Vagina (tissue), 2 donors: Measurements from ENCODE around the gene NKX3-2. TPM values are rescaled to one million over a fixed set of nuclear protein-coding genes. Genes with fewer than 3 reads are reported as not detected.

Experiments
- DNase-seq, 2 donors: peaks; one replicate each; pipeline ENCODE4 v3.0.0-alpha.2; 2017; ENCODE audit errors: extremely low spot score in 2 of 2
- H3K27ac ChIP-seq: fragments of 200-600 bp; sonication (generic); one replicate; pipeline ENCODE4 v1.5.1; 2019
- H3K27me3 ChIP-seq: fragments of 200-600 bp; sonication (generic); one replicate; pipeline ENCODE4 v1.5.1; 2019
- H3K36me3 ChIP-seq, 2 donors: fragments of 200-600 bp; sonication (generic); one replicate each; pipeline ENCODE4 v1.5.1; 2017 to 2019
- H3K4me1 ChIP-seq: fragments of 200-600 bp; sonication (generic); one replicate; pipeline ENCODE4 v1.5.1; 2019
- H3K4me3 ChIP-seq, 2 donors: fragments of 200-600 bp; sonication (generic); 1 replicate in 1 of 2; 2 replicates in 1 of 2; pipeline ENCODE4 v1.5.1; 2016 to 2019
- H3K9me3 ChIP-seq: fragments of 200-600 bp; sonication (generic); one replicate; pipeline ENCODE4 v1.5.1; 2019
- POLR2A ChIP-seq, 2 donors: fragments of 450-650 bp; IDR thresholded peaks; one replicate each; pipeline ENCODE4 v1.6.1; 2017; ENCODE audit warnings: antibody characterized with exemption in 2 of 2, mild to moderate bottlenecking in 2 of 2, moderate library complexity in 2 of 2
- POLR2AphosphoS5 ChIP-seq, 2 donors: sonication (generic); formaldehyde crosslinking; IDR thresholded peaks; one replicate each; pipeline ENCODE4 v1.9.0; 2017; ENCODE audit warnings: antibody characterized with exemption in 2 of 2, mild to moderate bottlenecking in 2 of 2, low read depth in 1 of 2; ENCODE audit not compliant: insufficient read depth in 1 of 2
- intact Hi-C: fragments of 100-400 bp; cut with DNase I; formaldehyde crosslinking; loops from one replicate; pipeline ENCODE4 v1.15.1; 2023
- total RNA-seq: library from RNA; depleted of rRNA; stranded (reverse); fragments of >200 nt; gene quantifications from one replicate; pipeline ENCODE4 v1.2.3, GENCODE V29; 2016
- TF ChIP-seq, protein P1 (sequence below), 3 experiments: fragments of 450-650 bp in 2 of 3; fragments of 200-600 bp in 1 of 3; sonication (generic) in 1 of 3; IDR thresholded peaks; one replicate each; pipeline ENCODE4 v1.5.1; 2017 to 2019; ENCODE audit warnings: antibody characterized with exemption in 3 of 3, mild to moderate bottlenecking in 2 of 3, moderate library complexity in 2 of 3

The NKX3-2 gene
- total RNA-seq, 1 donor from 2014 or later = 2.9 TPM

DNA sequence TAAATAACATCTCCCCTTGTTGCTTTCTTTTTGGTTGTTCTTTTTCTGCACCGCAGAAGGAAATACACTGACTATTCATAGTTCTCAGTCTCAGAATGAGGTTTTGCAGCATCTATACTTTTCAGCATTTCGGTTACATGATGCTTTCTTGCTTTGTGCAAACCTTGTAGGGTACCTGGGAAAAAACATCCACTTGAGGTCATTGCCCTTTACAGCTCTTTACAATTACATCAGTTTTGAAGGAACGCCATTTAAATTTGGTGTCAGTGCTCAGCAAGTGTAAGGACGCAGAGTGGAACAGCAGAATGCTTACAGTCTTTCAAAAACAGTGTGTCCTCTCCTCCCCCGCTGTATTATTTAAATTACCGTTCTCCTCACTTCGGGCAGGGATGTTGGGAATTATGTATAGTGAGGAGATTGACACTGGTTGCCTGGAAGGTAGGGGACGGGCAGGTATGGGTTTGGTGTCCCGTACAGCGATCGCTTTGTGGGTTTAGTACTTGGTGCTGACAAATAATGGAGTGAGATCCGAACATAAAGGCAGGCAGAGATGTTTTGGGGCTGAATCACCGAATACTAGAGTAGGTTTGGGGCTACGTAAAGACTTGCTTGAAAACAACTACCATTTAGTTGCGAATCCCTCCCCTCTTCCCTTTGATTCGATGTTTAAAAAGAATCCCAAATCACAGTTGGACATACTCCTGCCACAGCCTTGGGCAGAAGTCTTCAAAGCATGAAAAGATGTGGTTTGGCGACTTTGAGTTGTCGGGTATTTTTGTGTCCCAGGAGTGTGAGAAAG is 2.0 kb upstream of the NKX3-2 start:
- Histone ChIP-seq H3K36me3 (no peaks in the 10 kb centered on the region), H3K9me3 (no peaks in the 10 kb centered on the region), H3K4me3 (peak overlapping the region in 1 of 2 donors; percentile 29), H3K27me3 (peaks cover 42% of the 10 kb centered on the region), H3K27ac (no peak overlapping the region), H3K4me1 (peaks cover 50% of the 10 kb centered on the region)
- DNase-seq = no peak
- TF ChIP-seq POLR2A (IDR thresholded peaks at IDR 0.05) (no peak), POLR2AphosphoS5 (IDR thresholded peaks at IDR 0.05; ENCODE audit: insufficient read depth in 1 of 2, low read depth in 1 of 2) (no peak)
- intact Hi-C loops = loop anchor here (5.0 kb wide), 1 partner anchor 694 kb away; no protein-coding TSS in a partner anchor

DNA sequence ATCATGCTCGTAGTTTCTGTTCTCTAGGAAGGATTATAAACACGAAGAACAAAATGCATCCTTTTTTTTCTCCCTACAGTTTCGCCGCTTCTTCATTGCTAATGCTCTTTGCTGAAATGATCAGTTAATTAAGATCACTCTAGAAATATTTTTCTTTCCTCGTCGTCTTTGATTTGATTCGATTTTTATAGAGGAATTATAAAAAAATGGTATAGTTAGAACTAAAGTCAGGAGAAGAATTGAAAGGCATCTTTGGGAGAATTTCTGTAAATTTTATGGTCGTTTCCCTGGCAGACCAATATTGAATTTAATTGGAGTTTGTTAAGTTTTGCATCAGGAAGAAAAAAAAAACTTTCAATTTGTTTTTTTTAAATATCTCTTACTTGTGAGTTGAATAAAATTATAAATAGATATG is 1.1 kb upstream of the NKX3-2 start:
- DNase-seq = no peak
- Histone ChIP-seq H3K27me3 (peaks cover 42% of the 10 kb centered on the region), H3K4me1 (peaks cover 50% of the 10 kb centered on the region), H3K9me3 (no peaks in the 10 kb centered on the region), H3K27ac (no peak overlapping the region), H3K36me3 (no peaks in the 10 kb centered on the region), H3K4me3 (peak overlapping the region; percentile 61 to 63)
- TF ChIP-seq POLR2A (IDR thresholded peaks at IDR 0.05) = no peak
- TF ChIP-seq, protein P1, sequence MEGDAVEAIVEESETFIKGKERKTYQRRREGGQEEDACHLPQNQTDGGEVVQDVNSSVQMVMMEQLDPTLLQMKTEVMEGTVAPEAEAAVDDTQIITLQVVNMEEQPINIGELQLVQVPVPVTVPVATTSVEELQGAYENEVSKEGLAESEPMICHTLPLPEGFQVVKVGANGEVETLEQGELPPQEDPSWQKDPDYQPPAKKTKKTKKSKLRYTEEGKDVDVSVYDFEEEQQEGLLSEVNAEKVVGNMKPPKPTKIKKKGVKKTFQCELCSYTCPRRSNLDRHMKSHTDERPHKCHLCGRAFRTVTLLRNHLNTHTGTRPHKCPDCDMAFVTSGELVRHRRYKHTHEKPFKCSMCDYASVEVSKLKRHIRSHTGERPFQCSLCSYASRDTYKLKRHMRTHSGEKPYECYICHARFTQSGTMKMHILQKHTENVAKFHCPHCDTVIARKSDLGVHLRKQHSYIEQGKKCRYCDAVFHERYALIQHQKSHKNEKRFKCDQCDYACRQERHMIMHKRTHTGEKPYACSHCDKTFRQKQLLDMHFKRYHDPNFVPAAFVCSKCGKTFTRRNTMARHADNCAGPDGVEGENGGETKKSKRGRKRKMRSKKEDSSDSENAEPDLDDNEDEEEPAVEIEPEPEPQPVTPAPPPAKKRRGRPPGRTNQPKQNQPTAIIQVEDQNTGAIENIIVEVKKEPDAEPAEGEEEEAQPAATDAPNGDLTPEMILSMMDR (IDR thresholded peaks at IDR 0.05) = no peak
- no peak for TF ChIP-seq POLR2AphosphoS5 (IDR thresholded peaks at IDR 0.05; ENCODE audit: insufficient read depth in 1 of 2, low read depth in 1 of 2)
- intact Hi-C loops = loop anchor here (2.0 to 5.0 kb wide), 2 partner anchors 61 to 693 kb away; partner anchors contain the start of gene RAB28

DNA sequence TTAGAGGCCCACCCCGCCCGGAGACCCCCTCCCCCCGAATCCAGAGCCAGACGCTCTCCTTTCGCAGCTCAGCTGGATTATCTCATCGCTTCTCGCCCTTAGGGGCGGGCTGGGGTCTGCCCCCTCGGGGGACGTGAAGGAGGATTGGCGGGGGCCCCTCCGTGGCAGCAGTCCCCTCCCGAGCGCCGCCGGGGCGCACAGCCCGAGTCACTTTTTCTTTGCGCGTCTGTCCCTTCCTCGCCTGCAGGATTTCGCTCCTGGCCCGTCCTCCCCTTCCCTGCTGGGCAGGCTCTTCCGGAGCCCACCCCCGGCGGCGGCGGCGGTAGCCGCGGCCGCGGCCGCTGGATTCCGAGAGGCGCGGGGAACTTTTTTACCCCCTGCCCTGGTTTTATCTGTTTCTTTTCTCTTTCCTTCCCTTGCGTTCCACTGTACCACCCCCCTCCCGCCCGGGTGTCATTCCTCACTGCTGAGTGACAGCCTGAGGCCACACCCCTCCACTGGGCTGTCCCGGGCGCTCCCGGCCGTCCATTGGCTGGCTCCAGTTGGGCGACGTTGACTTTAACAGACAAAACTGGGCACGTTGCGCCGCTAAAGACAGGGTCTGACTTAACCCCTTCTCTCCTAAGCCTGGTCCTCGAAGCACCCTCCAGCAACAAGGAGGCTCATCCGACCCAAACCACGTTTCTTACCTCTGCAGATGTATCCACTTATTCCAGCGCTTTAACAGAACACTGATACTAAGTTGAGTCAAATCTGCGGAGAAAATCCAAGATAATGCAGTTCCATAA is 492 bp upstream of the NKX3-2 start:
- TF ChIP-seq POLR2A (IDR thresholded peaks at IDR 0.05) (no peak), POLR2AphosphoS5 (IDR thresholded peaks at IDR 0.05; ENCODE audit: insufficient read depth in 1 of 2, low read depth in 1 of 2) (peak in 1 of 2 donors; percentile 60)
- TF ChIP-seq, protein P1 (IDR thresholded peaks at IDR 0.05) = no peak
- Histone ChIP-seq H3K27me3 (peaks cover 46% of the 10 kb centered on the region), H3K4me1 (peaks cover 53% of the 10 kb centered on the region)

DNA sequence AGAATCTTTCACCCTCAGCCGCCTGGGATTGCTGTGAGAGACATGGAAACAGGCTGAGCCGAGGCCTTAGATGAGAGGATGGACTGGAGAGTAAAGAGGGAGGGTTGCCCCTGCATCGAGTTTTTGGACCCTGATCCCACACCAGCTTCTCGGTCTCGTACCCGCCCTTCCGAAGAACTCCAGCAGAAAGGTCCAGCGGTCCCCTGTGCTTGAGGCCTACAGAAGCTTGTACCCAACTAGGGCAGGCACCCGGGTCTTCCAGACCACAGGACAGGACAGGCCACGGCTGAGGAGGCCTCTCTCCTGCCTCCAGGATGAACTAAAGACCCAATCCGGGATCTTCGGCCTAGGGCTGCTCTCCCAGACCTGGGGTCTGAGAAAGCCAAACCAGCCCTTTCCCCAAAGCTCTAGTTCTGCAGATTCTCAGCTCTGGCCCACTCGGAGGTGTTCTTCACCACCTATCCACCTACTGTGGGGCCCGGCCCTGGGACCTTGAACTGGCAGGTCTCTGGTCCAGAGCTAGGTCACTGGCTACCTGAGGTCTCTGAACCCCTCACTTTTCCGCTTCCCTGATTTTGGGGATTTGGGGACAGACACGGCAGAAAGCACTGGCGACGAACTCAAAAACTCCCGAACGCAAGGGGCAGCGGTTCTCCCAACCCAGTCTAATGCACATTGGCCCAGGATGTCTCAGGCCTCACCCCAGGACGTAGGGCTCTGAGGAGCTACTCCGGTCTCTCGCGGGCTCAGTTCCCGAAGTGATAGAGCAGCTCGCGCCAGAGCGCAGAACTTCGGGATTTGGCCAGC is 1.1 kb downstream of the NKX3-2 start:
- Histone ChIP-seq H3K9me3 (no peaks in the 10 kb centered on the region), H3K27me3 (peaks cover 46% of the 10 kb centered on the region), H3K27ac (peak overlapping the region; percentile 60), H3K36me3 (no peaks in the 10 kb centered on the region), H3K4me1 (peaks cover 63% of the 10 kb centered on the region), H3K4me3 (peak overlapping the region; percentile 61 to 63)
- intact Hi-C loops = no loop called here
- no peak for TF ChIP-seq POLR2A (IDR thresholded peaks at IDR 0.05)
- TF ChIP-seq, protein P1 (IDR thresholded peaks at IDR 0.05) = no peak
- no peak for TF ChIP-seq POLR2AphosphoS5 (IDR thresholded peaks at IDR 0.05; ENCODE audit: insufficient read depth in 1 of 2, low read depth in 1 of 2)
- DNase-seq = no peak

More for the DNA sequence above, 492 bp upstream of the NKX3-2 start:
- peak overlapping the region; percentile 61 to 63 for H3K4me3 ChIP-seq
- intact Hi-C loops = loop anchor here (2.0 to 5.0 kb wide), 2 partner anchors 60 to 692 kb away; partner anchors contain the start of gene RAB28
- H3K9me3 ChIP-seq = no peaks in the 10 kb centered on the region
- no peaks in the 10 kb centered on the region for H3K36me3 ChIP-seq
- no peak for DNase-seq
- peak overlapping the region; percentile 60 for H3K27ac ChIP-seq
